PC-3 (cell line): ENCODE data around the gene ANGPTL2.

Experiments
- EZH2 ChIP-seq: fragments of 300-600 bp; sonication (generic); IDR thresholded peaks from one replicate; pipeline ENCODE4 v1.6.1; 2017; ENCODE audit warnings: antibody characterized with exemption, mild to moderate bottlenecking, low read length; ENCODE audit not compliant: unreplicated experiment
- EZH2phosphoT487 ChIP-seq: fragments of 300-600 bp; sonication (generic); IDR thresholded peaks from 2 replicates; pipeline ENCODE4 v1.6.1; 2018; ENCODE audit warnings: mild to moderate bottlenecking, antibody characterized with exemption, low read length, borderline replicate concordance
- TF ChIP-seq, protein P1 (sequence below): fragments of 300-600 bp; sonication (generic); conservative IDR thresholded peaks from 2 replicates; pipeline ENCODE4 v1.5.1; 2017; ENCODE audit warnings: antibody characterized with exemption, low read depth, mild to moderate bottlenecking, low read length

DNA sequence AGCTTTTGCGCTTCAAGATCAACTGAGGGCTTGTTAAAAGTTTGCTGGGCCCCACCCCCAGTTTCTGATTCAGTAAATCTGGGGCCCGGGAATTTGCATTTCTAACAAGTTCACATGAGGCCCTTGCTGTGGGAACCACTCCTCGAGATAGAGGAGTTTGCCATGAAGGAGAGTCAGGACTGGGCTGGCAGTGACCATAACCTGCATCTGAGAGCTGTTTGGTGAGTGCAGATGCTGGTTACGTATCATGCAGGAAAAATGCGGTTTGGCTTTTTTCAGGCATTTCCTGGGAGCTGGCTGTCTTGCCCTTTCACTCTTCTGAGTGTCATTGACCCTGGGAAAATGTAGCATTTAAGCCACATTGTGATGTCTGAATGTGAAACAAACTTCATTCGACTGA lies 9.4 kb upstream of the ANGPTL2 start:
- TF ChIP-seq, protein P1, sequence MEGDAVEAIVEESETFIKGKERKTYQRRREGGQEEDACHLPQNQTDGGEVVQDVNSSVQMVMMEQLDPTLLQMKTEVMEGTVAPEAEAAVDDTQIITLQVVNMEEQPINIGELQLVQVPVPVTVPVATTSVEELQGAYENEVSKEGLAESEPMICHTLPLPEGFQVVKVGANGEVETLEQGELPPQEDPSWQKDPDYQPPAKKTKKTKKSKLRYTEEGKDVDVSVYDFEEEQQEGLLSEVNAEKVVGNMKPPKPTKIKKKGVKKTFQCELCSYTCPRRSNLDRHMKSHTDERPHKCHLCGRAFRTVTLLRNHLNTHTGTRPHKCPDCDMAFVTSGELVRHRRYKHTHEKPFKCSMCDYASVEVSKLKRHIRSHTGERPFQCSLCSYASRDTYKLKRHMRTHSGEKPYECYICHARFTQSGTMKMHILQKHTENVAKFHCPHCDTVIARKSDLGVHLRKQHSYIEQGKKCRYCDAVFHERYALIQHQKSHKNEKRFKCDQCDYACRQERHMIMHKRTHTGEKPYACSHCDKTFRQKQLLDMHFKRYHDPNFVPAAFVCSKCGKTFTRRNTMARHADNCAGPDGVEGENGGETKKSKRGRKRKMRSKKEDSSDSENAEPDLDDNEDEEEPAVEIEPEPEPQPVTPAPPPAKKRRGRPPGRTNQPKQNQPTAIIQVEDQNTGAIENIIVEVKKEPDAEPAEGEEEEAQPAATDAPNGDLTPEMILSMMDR: no peak
- TF ChIP-seq EZH2: no peak
- no peak for TF ChIP-seq EZH2phosphoT487
